Activated CD8-positive, alpha-beta memory T cell treated with anti-CD3 and anti-CD28 coated beads, Interleukin-2, amount 50 U/mL, for 48 hours (primary cell): Measurements from ENCODE around the gene C1QTNF1.
A peak's percentile ranks its signal among the peaks of the same experiment; 100 is the strongest.
"Not testable (repeated sequence)": the region's sequence is repeated elsewhere in the genome, so short reads cannot be mapped to it uniquely, and the experiment has no call there.

ENCODE experiments used
- DNase-seq: peaks from one replicate; pipeline ENCODE4 v3.0.0-alpha.2; 2020

Gene C1QTNF1

GRCh38 chr17:79026376-79027273, 2.7 kb downstream of the C1QTNF1 start:
- no peak for DNase-seq

- DNase-seq = peak; percentile 40
Measured at GRCh38 chr17:79027274-79027924, 3.4 kb downstream of the C1QTNF1 start.

DNA sequence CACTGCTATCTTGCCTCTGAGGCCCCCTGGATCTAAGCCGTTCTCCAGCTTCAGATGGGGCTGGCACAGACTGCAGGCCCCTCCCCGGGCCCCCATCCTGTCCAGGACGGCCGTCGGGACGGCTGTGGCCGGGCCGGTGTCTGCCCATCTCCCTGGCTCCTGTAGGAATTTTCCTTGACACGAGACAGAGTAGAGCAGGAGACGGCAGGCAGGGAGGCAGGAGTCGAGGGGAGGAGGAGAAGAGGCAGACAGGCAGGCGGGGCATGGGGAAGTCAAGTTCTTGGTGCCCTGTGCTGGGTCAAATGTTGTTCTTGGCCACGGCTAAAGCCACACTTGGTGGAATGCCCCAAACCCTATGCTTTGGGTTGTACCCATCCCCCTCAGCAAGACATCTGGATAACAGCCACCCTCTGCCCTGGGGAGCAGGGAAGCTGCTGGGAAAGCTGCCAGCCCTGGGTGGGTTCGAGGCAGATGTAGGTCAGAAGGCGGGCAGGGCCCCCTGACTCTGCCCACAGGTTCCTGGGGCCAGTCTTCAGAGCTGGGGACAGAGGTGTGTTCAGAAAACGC, 4.0 kb downstream of the C1QTNF1 start:
- DNase-seq = peak; percentile 40

DNA sequence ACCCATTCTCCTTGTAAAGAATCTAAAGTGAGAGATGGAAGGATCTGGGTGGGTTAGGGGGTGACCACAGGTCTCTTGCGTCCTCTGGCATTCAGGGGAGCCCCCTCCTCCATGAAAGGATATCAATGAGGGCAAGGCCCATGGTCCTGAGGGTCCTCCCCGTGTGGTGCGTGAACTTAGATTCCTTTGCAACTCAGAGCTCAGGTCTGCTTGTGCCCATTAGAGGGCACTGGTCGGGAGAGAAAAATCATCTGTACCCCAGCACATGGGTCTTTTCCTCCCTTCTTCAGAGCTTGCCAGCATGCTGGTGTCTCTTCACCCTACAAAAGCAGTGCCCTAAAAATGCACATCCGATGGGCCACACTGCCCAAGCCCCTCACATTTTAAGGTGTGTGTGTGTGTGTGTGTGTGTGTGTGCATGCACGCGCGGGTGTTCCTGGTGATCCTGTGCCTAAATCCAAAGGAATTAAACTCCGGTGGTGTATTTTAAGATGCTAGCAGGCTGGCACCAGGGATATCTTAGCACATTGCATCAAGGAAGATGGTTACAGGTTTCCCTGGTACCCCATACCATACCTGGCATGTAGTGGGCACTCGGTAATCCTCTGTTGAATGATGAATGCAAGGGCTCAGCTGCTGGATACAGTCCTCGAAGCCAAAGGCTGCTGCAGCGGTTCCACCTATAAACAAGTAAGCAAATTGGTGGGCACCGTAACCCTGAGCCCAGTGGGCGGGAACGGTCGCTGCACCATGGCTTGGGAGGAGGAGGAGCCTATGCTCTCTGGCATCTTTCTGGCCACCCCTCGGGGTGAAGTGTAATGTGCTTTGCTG, 4.7 kb downstream of the C1QTNF1 start:
- DNase-seq = peak; percentile 46

- DNase-seq = peak; percentile 34
Measured at GRCh38 chr17:79029327-79030009, 5.5 kb downstream of the C1QTNF1 start.

DNA sequence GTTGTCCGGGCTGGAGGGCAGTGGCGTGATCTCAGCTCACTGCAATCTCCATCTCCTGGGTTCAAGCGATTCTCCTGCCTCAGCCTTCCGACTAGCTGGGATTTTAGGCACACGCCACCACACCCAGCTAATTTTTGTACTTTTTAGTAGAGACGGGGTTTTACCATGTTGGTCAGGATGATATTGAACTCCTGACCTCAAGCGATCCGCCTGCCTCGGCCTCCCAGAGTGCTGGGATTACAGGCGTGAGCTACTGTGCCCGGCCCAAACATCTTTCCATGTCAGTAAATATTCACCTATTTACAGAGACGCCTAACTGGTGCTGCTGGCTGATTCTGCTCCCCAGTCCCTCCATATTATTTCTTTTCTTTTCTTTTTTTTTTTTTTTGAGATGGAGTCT, 6.7 kb downstream of the C1QTNF1 start:
- DNase-seq = not testable (repeated sequence)

DNA sequence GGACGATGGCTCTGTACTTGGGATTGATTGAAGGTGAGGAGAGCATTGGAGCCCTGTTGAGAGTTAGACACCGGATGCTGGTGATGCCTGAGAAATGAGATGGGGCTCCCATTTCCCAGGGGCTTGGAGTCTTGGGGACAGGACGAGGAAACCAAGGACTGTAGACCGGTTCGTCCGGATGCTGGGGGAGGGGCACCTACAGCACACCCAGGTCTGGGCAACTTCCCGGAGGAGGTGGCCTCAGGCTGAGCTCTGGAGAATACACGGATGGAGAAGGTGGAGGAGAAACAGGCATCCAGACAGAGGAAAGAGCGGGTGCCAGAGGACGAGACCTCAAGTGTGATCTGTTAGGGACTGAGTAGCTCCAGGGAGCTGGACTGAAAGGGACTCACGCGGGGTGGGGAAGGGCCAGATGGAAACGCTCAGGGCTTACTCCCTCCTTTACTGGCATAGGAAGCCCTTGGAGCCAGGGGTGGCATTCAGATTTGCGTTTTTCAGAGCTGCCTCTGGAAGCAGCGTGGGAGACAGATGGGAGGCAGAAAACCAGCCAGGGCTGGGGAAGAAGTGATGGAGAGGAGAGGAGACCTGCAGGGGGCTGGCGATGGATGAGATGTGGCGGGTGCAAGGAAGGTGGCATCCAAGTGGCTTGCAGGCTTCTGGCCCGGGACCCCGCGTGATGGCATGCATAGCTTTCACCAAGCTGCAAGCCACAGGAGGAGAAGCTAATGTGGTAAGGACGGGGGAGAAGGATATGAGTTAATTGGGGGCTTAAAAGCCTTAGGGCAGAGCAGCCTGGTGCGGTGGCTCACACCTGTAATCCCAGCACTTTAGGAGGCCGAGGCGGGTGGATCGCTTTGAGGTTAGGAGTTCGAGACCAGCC, 8.3 kb downstream of the C1QTNF1 start:
- peak; percentile 26 for DNase-seq

GRCh38 chr17:79033046-79033616, 9.2 kb downstream of the C1QTNF1 start:
- peak; percentile 26 for DNase-seq

DNA sequence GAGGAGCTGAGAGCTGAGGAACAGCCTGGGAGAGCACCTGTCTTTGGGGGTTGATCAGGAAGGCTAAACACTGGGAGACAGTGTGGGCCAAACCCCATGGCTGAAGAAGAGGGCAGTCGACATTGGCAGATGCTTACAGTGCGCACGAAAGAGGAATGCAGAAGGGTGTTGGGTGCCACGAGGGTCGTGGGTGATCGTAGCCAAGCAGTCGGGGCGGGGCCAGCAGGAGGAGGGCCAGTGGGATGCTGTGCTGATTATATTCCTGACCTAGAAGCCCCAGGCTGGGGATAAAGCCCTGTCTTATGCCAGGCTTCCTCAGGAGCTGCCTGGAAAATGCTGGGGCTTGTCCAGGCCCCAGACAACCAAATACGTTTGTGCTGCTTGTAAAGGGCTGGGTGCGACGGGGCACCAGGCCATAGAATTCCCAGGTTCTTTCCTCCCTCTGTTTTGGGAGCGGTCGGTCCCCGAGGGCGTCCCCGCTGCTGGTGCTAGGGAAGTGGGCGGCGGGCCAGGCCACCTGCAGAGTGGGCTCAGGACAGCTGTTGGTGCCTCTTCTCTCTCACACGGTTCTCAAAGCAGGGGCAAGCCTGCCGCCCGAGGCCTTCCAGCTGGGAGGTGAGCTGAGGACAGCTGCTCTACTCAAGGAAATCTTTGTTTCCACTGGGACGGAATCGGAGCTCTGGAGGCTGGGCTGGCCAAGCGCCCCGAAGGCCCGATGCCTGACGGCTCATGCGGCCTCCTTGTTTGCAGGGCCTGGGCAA, 10.0 kb downstream of the C1QTNF1 start:
- DNase-seq = peak; percentile 40

- peak; percentile 33 for DNase-seq
Measured at GRCh38 chr17:79034931-79035485, 11.0 kb downstream of the C1QTNF1 start.

GRCh38 chr17:79035686-79036085, 11.7 kb downstream of the C1QTNF1 start:
- DNase-seq = peak; percentile 12

- no peak for DNase-seq
Measured at GRCh38 chr17:79036181-79036580, 12.2 kb downstream of the C1QTNF1 start.

DNA sequence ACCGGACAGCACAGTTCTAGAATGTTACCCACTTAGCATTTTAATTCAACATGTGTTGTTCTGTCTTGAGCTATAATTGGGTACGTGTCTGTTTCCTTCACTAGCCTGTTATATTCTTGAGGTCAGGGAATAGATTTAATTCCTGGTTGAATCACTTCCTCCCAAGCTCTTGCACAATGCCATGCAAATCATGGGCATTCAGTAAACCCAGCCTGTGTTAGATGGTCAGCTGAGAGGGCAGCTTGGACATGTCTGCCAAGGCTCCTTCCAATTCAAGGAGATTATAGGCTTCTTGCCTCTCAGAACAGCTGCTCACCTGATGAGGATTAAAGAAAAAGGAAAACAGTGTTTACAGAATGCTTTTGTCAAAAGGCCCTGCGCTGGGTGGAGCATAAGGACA, 12.6 kb downstream of the C1QTNF1 start:
- no peak for DNase-seq

DNA sequence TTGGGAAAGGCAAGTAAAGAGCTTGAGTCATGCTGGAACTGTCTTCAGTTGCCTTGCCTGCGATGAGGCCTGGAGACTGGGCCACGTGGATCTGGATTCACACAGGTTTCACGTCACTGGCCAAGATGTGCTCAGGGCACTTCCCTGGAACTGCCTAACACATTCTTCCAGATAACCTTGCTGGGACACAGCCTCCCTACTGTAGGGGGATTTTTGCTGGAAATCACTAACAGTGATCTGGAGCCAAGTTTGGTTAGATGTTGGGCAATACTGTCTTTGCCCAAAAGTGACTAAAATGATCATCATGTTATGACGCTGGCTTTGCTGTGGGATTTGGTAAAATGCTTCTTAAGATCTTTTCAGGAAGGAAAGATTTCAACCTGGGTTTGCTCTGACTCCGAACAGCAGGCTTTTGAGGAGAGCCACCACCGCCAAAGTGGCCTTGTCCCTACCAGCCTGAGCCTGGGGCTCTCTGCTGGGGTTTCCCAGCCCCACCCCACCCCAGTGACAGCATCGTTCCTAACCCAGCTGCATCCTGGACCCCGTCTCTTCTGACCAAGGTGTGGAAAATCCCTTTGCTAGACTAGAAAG, 14.7 kb downstream of the C1QTNF1 start:
- peak; percentile 23 for DNase-seq

DNA sequence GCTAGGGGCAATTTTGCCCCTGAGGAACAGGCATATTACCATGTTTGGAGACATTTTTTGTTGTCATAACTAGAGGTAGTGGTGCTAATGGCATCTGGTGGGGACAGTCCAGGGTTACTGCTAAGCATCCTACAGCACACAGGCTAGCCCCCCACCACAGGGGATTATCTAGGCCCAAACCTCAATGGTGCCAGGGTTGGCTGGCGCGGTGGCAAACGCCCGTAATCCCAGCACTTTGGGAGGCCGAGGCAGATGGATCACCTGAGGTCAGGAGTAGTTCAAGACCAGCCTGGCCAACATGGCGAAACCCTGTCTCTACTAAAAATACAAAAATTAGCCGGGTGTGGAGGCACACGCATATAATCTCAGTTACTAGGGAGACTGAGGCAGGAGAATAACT, 15.2 kb downstream of the C1QTNF1 start:
- DNase-seq = no peak

DNA sequence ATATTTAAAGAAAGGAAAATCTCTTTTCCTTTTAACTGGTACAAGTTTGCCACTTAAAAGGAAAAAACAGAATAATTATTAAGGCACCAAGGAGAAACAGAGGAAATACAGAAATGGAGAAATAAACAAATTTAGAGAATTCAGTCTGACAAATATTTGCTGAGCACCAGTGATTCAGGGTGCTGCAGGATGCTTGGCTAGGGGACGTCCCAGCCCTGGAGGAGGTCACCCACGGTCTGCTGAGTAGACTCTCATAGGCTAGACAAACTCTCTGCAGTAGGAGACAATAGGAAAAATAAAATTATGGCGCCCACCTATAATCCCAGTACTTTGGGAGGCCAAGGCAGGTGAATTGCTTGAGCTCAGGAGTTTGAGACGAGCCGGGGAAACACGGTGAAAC, 15.9 kb downstream of the C1QTNF1 start:
- no peak for DNase-seq

DNA sequence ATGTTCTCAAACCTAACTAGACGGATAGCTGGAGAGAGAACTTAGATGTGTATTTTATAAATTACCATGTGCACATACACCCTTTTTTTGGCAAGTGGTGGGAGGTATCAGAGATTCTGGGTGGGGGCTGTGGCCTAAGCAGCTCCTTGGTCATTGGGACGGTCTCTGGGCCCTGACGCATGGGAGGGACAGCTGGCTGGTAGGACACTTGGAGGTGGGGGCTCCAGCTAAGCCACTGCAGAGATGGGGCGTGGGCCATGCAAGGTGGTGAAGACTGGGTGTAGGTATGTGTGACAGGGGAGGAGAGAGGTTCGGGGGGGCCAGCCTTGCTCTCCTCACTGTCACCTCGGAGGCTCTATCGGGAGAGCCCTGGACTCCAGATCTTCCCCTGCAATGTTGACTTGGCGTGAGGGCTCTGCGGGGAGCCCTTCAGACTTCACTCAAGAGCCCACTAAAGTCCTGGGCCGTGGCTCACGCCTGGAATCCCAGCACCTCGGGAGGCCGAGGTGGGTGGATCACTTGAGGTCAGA, 17.1 kb downstream of the C1QTNF1 start:
- DNase-seq = no peak

GRCh38 chr17:79041723-79042420, 17.9 kb downstream of the C1QTNF1 start:
- no peak for DNase-seq
